Stimulated activated CD4-positive, alpha-beta T cell treated with anti-CD3 and anti-CD28 coated beads, Interleukin-15, amount 100 ng/mL, for 48 hours (primary cell): ENCODE results near the gene CLMP.

Experiments used
- DNase-seq, 2 donors: peaks; one replicate each; pipeline ENCODE4 v3.0.0-alpha.2; 2020; ENCODE audit warnings: low read depth in 2 of 2

CLMP gene, protein sequence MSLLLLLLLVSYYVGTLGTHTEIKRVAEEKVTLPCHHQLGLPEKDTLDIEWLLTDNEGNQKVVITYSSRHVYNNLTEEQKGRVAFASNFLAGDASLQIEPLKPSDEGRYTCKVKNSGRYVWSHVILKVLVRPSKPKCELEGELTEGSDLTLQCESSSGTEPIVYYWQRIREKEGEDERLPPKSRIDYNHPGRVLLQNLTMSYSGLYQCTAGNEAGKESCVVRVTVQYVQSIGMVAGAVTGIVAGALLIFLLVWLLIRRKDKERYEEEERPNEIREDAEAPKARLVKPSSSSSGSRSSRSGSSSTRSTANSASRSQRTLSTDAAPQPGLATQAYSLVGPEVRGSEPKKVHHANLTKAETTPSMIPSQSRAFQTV

DNA sequence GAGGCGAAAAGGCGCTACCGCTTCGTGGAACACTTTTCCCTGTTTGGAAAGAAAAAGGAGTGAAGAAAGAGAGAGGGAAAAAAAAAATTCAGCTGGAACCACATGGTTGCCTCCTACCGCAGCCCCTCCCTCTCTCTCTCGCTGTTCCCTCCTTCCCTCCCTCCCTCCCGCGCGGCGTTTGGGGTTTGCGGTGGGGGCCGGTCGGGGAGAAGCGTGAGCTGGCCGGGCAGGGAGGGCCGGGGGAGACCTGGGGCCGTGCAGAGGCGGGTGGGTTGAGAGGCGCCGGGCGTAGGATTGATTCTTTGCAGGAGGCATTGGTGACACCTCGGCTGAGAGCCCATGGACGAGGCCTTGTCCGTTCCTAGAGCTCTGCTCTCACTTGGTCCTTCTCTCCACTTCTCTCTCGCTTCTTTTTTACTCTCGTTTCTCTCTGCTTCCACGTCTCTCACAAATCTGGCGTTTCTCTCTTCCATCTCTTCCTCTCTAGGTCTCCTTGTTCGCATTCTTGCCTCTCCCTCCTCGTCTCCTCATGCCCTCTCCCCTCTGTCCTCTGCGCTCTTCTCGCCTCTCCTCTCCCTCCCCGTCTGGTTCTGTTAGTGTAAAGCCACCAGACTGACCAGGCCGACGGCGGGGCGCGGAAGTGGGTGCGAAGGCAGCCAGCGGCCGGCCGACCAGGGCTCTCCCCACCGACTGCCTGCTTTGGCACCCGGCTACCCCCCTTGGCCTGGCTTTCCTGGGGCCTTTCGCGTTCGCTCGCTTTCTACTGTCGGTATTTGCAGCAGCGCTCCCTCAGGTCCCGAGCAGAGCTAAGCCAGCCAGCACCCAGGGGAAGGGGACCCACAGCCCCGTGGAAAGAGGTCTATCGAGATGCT is at the start of gene CLMP:
Gene CLMP (minus strand): TSS at position 61 of the 872 bp plus-strand sequence. CDS start 308 bp downstream, outside the sequence.
- no peak for DNase-seq

DNA sequence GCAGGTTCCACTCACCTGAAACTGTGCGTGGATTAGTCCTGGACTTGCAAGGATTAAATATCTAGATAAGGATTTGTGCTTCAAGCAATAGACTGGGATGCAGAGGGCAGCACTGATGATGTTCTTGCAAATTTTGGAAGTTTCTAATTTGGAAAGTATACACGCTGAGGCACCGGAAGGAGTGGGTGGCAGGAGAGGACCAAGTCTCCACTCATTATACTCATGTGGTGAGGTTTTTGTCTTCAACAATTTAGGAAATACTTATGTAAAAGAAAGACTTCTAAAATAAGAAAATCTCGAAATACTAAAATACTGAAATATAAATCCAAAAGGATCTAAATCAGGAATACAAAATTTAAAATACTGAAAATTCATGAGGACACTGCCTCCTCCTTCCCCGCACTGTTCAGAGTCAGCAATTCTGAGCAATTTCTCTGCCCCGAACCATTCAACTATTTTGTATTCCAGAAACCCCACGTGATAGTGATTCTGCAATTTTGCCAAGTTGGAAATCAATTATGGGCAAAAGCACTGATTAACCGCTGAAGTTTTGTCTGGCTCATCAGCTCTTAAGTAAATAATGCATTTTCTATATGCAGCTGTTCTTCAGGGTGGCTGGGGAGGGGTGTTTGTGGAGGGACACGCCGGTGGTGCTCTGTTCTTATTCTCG is 47.0 kb upstream of the CLMP start:
- DNase-seq: no peak

DNA sequence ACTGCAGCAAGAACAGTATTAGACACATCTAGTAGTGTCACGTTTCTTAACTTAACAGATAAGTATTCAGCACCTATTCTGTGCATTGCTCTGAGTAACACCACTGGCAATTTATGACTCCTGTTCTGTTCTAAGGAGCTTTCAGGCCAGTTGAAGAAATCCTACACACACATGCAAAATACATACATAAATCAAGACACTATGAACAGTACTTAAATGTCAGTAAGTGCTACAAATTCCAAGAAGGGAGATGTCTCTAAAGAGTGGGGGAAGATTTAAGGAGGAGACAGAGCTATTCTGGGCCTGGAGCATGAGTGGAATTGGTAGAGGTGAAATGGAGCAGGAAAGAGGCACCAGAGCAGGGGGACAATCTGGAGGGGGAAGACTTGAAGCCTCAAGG is 46.2 kb upstream of the CLMP start:
- DNase-seq: no peak

DNA sequence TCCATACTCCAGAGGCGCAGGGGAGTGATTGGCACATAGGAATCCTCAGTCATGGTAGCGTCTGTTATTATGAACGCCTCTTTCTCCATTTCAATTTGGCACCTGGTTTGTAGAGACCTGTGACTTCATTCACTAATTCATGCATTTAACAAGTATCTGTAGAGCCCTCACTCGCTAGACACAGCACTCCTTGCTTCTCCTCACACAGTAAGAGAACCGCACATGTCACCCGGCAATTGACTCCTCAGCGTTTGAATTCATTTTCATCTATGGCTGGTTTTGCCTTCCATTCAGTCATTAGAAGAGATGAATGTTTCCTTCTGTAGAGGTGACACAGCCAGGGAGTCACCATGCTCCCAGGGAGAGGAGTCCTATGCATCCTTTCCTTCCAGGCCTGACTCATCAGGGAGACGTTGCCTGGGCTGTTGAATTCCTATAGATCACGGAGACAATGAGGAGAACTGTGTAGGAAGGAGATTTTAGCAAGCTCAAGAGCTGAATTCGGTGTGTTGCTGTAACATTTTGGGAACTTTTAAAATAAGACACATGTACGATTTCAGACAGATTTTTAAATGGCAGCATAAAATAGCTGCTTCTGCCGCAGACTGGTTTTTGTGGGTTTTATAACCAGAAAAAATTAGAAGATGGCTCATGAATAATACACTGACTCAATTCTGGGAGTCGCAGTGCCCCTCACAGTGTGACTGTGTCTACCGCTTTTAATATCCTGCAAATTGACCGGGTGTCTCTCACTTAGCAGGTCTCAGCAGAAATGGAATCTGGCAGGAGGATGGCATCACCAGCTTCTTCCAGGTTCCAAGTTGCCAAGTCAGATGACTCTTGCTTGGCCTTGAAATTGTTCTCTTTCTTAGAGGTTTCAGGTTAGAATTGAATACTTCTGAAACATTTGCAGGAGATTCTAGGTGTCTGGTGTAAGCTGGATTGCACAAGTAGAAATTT is 44.4 kb upstream of the CLMP start:
- no peak for DNase-seq

DNA sequence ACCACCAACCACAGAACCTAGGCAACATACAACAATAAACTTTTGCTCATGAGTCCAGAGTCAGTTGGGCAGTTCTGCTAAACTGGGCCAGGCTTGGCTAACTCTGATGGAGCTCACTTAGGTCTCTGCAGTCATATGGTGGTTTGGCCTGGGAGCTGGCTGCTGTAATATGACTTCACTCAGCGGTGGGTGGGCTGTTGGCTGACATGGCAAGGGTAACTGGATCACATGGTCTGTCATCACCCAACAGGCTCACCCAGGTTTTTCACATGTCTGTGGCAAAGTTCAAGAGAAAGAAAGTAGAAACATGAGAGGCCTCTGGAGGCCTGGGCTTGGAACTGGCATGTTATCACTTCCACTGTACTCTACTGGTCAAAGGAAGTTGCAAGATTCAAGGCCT is 43.2 kb upstream of the CLMP start:
- DNase-seq: no peak

DNA sequence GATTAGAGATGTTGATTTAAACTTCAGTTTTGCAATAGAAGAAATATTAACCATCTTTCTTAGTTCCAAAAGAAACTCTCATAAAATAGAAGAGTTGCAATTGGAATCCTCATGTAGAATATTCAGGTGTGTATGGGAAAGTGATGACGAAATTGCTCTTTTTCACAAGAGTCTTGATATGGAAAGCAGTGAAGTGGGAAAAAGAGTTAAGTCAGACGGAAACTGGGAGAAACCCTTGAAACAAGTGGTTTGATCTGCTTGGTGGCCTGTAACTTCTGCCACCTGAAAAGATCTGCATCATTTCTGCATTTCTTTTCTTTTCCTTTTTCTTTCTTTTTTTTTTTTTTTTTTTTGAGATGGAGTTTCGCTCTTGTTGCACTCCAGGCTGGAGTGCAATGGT is 41.8 kb upstream of the CLMP start:
- DNase-seq: no peak

DNA sequence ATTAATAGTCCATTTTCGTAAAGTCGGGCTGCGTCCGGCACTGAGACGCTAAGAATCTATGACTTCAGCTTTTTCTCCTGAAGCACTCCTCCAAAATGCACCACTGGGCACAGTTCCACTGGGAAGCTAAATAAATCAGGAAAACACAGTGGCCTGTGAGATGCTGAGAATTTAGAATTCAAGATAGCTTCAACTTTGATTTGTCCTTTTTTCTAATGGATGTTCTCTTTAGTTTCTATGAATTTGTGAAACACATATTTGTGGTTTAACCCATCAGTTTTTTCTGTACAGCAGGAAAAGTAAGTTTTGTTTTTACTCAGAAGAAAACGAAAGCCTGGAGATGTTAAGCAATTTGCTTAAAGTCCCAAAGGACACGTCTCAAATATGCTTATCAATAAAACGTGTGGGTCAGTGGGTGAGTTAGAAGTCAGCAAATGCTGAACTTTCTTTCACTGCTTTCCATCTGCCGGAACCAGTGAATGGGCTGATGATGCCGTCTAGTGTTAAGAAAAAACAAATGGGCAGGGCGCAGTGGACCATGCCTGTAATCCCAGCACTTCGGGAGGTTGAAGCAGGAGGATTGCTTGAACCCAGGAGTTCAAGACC is 40.7 kb upstream of the CLMP start:
- no peak for DNase-seq

DNA sequence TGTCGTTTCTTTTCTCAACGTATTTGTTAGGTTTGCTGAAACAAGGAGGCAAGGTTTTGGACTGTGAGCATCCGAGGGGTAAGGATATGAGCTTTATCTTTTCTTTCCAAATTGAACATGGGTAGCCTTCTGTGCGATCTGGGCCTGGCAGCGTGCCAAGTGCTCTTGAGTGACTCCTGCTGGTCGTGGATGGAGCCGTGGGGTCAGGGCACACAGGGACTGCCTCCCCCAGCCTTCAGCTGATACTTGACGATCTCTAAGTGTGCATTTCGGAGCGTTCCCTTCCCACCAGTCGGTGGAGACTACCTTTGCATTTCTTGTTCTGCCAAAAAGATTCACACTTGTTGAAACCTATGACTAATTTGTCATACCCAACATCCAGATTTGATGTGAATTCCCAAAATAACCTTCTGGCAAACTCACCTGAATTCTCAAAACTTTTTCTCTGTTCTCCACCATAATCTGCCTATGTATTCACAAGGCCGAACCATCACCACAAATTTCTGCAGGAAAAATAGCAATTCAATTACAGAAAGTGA is 40.1 kb upstream of the CLMP start:
- peak; percentile 30 to 37 for DNase-seq

DNA sequence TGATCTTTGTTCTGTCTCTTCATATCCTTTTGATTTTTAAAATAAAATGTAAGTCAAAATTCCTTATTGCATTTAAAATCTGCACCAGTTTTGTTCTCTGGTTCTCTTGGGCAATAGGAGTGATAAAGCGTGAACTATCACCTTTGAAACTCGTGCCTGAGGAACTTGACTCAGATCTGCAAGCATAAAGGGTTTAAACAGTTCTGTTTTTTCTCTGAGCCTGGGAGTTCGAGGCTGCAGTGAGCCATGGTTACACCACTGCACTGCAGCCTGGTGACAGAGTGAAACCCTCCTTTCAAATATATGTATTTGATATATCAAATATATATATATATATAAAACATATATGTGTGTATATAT is 38.9 kb upstream of the CLMP start:
- DNase-seq: no peak

DNA sequence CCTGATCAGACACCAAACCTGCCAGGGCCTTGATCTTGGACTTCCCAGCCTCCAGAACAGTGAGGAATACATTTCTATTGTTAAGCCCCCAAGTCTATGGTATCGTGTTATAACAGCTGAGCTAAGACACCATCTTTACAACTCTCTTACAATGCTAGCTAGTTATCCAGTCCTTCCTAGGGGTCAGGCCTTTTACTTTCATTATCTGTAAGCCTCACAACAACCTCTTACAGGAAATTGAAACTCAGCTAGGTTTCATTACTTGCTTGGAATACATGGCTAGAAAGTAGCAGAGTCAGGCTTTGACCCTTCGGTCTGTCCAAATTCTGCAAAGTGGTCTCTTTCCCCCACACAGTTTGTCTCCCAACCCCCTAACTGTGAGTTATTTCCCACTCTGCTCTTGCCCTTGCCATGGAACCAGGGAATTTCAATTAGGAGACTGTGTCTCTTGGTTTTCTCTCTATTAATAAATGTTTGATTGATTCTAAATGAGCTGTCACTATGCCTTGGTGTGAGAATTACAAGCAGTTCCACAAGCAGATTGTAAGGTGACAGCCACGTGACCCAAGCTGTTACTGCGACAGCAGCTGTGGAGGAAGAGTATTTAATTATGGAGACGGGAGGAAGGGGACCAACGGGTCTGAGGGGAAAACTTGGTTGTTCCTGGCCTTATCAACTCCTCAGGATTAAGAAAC is 38.4 kb upstream of the CLMP start:
- DNase-seq: no peak

DNA sequence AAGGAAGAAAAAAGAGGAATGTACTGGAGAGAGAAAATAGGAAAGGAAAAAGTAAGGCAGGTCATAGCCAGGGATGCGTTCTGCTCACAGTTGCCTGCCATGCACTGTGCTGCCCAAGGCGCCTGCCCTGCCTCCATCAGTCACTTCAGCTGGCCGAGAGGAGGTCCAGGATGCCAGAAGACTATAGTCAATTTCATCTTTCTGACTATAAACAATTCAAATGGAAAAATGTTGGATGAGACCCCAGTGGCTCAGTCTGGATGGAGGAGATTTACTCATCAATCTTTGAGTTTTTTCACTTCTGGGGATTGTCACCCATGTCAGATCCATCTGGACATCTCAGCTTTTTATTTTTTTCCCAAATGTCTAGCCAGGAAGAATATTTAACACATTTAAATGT is 36.7 kb upstream of the CLMP start:
- DNase-seq: no peak

DNA sequence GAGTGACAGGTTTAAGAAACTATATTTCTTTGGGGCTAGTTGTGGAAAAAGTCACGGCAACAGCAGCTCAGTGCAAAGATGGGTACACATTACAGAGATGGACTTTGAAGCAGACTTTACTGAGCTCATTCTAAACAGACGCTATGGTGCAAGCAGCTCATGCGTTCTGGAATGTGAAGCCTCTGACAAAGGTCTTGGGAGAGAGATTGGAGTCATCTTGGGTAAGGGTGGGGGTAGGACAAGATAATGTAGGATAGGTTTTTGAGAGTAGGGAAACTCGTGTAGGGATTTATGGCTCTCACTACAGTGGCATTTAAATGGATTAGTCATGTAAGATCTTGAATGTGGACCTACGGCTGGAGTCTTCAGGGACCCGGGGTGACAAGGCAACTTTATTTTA is 36.2 kb upstream of the CLMP start:
- no peak for DNase-seq

DNA sequence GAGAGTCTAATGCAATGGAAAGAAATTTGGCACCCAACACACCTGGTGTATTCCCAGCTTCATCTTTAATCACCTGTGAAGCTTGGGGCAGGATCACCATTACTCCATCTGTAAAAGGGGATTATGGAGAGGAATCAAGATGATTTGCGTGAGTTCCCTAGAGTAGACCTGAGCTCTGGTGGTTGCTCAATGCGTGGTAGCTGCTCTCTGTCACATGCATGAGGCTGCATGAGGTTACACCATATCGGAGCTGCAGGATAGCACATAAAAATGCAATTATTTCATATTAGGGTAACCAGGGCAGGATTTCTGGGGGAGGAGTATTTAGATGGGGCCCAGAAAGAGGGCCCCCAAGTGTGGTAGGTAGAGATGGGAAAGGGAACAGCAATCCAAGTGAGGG is 35.3 kb upstream of the CLMP start:
- DNase-seq: no peak

DNA sequence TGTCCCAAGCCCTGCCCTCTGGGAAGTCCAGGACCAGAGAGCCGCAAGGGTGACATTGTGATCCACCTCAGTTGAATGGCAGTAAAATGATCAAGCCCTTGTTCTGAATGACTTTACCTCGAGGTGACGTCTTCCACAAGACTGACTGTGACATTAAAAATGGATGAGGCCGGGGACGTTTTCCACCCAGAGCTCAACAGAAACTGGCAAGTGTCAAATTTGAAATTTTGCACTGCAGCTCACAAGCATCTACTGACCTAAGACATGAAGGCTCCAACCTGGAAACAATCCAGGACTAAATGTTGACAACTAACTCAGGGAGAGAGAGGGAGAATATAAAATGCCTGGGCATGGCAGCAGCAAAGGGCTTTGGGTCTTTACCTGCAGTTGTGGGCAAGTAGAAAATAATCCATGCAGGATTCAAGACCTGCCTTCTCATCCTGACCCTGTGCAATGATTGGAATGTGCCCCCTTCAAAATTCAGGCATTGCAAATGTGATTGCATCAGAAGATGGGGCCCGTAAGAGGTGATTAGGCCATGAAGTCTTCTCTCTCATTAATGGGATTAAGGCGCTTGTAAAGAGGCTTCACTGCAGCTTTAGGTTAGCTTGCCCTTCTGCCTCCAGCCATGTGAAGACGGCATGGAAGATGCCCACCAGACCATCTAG is 33.6 kb upstream of the CLMP start:
- no peak for DNase-seq

DNA sequence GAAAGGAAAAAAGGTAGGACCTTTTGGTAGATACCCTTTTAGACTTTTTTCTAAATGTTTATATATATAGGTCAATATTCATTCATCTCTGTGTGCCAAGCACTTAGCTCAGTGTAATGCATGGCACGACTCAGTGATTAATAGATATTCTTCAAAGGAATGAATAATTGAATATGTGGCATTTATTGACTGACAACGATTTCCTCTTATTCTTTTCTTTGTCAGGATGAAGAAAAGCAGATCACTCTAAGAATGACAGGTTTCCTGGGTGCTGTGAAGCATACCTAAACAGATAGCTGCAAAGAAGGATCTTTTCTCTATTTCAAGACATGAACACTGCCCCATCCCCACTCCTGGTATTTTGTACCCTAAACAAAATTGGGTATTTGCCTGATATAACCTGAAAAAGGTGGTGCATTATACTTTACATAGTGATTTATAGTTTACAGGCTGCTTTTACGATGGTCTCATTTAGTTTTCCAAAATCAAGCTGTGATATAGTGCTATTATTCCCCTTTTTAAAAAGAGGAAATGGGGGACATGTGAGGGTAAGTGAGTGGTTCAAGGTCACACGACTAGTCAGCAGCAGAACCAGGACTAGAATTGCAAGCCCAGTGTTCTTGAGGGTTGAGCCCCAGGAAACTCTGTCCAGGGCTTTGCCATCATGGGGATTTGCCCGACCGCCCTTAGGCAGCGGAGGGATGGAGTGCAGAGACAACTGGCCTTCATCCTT is 32.9 kb upstream of the CLMP start:
- no peak for DNase-seq

DNA sequence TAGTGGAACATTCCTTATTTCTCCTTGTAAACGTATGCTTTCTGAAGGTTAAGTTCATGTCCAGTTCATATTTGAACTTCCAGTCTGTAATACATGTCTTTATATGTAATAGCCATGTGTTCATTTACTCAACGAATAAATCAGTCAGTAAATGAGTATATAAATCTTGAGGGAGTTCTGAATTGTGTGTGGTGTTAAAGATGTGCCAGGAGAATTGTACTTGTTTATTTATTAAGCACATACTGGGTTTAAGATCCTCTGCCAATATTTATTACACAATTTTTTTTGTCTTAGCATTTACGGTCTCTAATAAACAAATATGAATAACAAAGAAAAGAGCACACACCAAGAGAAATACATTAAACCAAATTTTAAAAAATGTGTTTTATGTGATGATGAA is 26.5 kb upstream of the CLMP start:
- DNase-seq: no peak

DNA sequence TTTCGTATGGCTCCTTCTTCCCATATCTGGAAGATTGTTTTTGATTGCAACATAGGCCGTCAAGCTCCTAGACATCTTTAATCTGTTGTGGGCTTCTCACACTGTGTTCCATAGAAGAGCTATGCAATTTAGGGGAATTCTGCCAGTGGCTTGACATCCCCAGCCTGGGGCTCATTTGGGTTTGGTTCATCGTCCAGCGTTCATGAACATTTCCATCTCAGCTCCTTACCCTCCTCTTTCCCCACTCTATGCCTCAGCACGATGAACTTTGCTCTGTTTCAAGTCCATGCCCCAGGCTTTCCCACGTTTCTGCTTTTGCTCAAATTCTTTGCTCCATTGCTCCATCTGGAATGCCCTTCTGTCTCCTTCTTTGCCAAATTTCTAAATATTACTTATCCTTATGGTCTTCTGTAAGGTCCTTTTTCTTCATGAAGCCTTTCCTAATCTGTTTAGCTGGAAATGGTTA is 26.1 kb upstream of the CLMP start:
- no peak for DNase-seq

DNA sequence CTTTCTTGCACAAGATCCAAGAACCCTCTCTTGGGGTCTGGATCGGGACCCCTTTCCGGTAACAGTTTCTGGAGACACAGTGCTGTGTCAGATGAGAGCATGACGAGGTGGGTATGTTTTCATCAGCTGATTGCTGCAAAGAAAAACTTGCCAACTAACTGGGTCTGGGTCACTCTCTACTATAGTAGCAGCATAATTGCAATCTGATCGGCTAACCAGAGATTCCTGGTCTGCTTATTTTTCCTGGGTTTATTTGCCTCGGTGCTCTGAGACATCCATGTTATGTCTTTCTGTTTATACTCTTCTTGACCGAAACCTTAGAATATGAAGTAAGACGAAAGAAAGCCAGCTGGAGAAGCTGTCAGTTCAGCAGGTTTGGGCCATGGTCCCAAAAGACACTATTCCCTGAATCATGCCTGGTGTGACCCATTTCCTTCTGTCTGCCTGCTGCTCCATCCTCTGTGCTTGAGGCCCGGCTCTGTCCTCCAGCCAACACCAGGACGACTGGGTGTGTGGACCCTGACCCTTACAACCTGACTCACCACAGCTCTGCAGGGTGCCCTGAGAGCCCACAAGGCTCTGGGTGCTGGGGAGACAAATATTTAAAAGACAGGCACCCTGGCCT is 24.1 kb upstream of the CLMP start:
- DNase-seq: no peak
